Measurements from ENCODE around the gene ACSL3.

DNA sequence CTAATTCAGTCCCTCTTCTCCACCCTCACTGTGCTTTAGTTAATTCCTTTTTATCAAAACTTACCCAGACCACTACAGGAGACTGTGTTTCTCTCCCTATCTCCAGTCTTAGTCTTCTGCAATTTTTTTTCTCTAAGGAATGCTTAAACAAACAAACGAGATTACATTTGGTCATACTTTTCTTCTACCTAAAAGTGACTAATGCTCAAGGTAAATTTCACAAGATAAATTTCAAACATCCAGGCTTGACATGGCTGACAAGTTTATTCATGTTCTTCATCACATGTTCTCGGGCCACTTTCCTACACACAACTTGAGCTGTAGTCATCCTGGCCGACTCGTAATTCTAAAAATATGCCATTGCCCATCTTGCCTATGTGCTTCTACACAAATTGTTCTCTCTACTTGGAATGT is 23.2 kb upstream of the ACSL3 start:
- TF ChIP-seq, protein P1, sequence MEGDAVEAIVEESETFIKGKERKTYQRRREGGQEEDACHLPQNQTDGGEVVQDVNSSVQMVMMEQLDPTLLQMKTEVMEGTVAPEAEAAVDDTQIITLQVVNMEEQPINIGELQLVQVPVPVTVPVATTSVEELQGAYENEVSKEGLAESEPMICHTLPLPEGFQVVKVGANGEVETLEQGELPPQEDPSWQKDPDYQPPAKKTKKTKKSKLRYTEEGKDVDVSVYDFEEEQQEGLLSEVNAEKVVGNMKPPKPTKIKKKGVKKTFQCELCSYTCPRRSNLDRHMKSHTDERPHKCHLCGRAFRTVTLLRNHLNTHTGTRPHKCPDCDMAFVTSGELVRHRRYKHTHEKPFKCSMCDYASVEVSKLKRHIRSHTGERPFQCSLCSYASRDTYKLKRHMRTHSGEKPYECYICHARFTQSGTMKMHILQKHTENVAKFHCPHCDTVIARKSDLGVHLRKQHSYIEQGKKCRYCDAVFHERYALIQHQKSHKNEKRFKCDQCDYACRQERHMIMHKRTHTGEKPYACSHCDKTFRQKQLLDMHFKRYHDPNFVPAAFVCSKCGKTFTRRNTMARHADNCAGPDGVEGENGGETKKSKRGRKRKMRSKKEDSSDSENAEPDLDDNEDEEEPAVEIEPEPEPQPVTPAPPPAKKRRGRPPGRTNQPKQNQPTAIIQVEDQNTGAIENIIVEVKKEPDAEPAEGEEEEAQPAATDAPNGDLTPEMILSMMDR (IDR thresholded peaks at IDR 0.05), result no peak
- TF ChIP-seq POLR2A (IDR thresholded peaks at IDR 0.05), result no peak

Data from Peyer's patch (tissue), 4 donors.